ENCODE data around the gene CNIH3.

The CNIH3 gene

DNA sequence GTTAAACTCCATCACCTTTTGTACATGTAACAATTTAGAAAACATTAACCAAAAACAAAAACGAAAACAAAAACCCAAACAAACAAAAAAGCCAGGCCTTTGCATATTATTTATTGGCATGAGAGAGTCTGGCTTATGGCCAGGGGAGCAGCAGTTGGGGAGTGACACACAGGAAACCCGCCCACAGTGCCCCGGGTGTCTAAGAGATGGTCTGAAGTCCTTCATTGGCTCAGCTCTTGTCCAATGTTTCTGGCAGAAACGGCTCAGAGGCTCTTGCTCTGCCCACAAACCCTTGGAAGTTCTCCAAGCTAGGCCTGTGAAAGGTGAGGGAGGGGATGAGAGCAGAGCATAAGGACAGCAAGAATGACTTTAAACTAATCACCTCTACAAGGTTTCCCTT is 131.5 kb downstream of the CNIH3 start:
- ATAC-seq, result peak; percentile 45; the same call in 2 of the 3 replicates
- TF ChIP-seq ZNF565 (CRISPR knock-in tag; conservative IDR thresholded peaks at IDR 0.05; ENCODE audit: low read depth), result no peak
- TF ChIP-seq, protein P1, sequence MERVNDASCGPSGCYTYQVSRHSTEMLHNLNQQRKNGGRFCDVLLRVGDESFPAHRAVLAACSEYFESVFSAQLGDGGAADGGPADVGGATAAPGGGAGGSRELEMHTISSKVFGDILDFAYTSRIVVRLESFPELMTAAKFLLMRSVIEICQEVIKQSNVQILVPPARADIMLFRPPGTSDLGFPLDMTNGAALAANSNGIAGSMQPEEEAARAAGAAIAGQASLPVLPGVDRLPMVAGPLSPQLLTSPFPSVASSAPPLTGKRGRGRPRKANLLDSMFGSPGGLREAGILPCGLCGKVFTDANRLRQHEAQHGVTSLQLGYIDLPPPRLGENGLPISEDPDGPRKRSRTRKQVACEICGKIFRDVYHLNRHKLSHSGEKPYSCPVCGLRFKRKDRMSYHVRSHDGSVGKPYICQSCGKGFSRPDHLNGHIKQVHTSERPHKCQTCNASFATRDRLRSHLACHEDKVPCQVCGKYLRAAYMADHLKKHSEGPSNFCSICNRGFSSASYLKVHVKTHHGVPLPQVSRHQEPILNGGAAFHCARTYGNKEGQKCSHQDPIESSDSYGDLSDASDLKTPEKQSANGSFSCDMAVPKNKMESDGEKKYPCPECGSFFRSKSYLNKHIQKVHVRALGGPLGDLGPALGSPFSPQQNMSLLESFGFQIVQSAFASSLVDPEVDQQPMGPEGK (CRISPR knock-in tag; IDR thresholded peaks at IDR 0.05; ENCODE audit: borderline replicate concordance), result no peak
- no peak for TF ChIP-seq CSDC2 (CRISPR knock-in tag; IDR thresholded peaks at IDR 0.05)
- TF ChIP-seq CREB5 (CRISPR knock-in tag; IDR thresholded peaks at IDR 0.05; ENCODE audit: low read depth), result no peak
- TF ChIP-seq TCF4 (CRISPR knock-in tag; IDR thresholded peaks at IDR 0.05; ENCODE audit: borderline replicate concordance), result no peak
- TF ChIP-seq, protein P2, sequence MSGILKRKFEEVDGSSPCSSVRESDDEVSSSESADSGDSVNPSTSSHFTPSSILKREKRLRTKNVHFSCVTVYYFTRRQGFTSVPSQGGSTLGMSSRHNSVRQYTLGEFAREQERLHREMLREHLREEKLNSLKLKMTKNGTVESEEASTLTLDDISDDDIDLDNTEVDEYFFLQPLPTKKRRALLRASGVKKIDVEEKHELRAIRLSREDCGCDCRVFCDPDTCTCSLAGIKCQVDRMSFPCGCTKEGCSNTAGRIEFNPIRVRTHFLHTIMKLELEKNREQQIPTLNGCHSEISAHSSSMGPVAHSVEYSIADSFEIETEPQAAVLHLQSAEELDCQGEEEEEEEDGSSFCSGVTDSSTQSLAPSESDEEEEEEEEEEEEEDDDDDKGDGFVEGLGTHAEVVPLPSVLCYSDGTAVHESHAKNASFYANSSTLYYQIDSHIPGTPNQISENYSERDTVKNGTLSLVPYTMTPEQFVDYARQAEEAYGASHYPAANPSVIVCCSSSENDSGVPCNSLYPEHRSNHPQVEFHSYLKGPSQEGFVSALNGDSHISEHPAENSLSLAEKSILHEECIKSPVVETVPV (CRISPR knock-in tag; IDR thresholded peaks at IDR 0.05), result no peak
- TF ChIP-seq OSR1 (CRISPR knock-in tag; IDR thresholded peaks at IDR 0.05), result no peak
- TF ChIP-seq ESRRG (CRISPR knock-in tag; IDR thresholded peaks at IDR 0.05), result no peak
- no peak for TF ChIP-seq TSHZ2 (CRISPR knock-in tag; IDR thresholded peaks at IDR 0.05)
- TF ChIP-seq ZC3H10 (CRISPR knock-in tag; IDR thresholded peaks at IDR 0.05), result no peak
- no peak for TF ChIP-seq ZNF70 (CRISPR knock-in tag; IDR thresholded peaks at IDR 0.05)
- no peak for TF ChIP-seq ISL1 (CRISPR knock-in tag; IDR thresholded peaks at IDR 0.05)
- TF ChIP-seq BACH2 (CRISPR knock-in tag; IDR thresholded peaks at IDR 0.05; ENCODE audit: borderline replicate concordance), result no peak
- no peak for TF ChIP-seq SNAI2 (CRISPR knock-in tag; IDR thresholded peaks at IDR 0.05)
- TF ChIP-seq GLIS3 (CRISPR knock-in tag; IDR thresholded peaks at IDR 0.05), result no peak
- no peak for TF ChIP-seq ZFP30 (CRISPR knock-in tag; IDR thresholded peaks at IDR 0.05)
- no peak for TF ChIP-seq RARB (CRISPR knock-in tag; IDR thresholded peaks at IDR 0.05)
- TF ChIP-seq ZNF8 (CRISPR knock-in tag; IDR thresholded peaks at IDR 0.05), result no peak
- TF ChIP-seq ZFP3 (CRISPR knock-in tag; IDR thresholded peaks at IDR 0.05), result no peak
- TF ChIP-seq, protein P3, sequence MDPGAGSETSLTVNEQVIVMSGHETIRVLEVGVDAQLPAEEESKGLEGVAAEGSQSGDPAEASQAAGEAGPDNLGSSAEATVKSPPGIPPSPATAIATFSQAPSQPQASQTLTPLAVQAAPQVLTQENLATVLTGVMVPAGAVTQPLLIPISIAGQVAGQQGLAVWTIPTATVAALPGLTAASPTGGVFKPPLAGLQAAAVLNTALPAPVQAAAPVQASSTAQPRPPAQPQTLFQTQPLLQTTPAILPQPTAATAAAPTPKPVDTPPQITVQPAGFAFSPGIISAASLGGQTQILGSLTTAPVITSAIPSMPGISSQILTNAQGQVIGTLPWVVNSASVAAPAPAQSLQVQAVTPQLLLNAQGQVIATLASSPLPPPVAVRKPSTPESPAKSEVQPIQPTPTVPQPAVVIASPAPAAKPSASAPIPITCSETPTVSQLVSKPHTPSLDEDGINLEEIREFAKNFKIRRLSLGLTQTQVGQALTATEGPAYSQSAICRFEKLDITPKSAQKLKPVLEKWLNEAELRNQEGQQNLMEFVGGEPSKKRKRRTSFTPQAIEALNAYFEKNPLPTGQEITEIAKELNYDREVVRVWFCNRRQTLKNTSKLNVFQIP (CRISPR knock-in tag; IDR thresholded peaks at IDR 0.05; ENCODE audit: borderline replicate concordance, low read depth), result no peak

- TF ChIP-seq CREB5 (CRISPR knock-in tag; IDR thresholded peaks at IDR 0.05; ENCODE audit: low read depth) (no peak), ISL1 (CRISPR knock-in tag; IDR thresholded peaks at IDR 0.05) (no peak), RARB (CRISPR knock-in tag; IDR thresholded peaks at IDR 0.05) (no peak), BACH2 (CRISPR knock-in tag; IDR thresholded peaks at IDR 0.05; ENCODE audit: borderline replicate concordance) (no peak)
- ATAC-seq, result no peak
Observed at GRCh38 chr1:224749916-224750315, 133.8 kb downstream of the CNIH3 start.

Measured in SK-N-SH treated with all-trans-retinoic acid at 6 μM for 48 hours (cell line).